Testis (tissue), 3 donors: ENCODE results near the gene TAX1BP1. TPM values are rescaled to one million over a fixed set of nuclear protein-coding genes. Genes with fewer than 3 reads are reported as not detected.
A peak's percentile ranks its signal among the peaks of the same experiment; 100 is the strongest.

Experiments
- DNase-seq: peaks from one replicate; pipeline ENCODE4 v3.0.0-alpha.2; 2019
- H3K27ac ChIP-seq, 2 donors: fragments of 200-600 bp; sonication (generic); one replicate each; pipeline ENCODE4 v1.5.1; 2019
- H3K27me3 ChIP-seq: fragments of 200-600 bp; sonication (generic); one replicate; pipeline ENCODE4 v1.5.1; 2019
- H3K36me3 ChIP-seq: fragments of 200-600 bp; sonication (generic); one replicate; pipeline ENCODE4 v1.5.1; 2017; ENCODE audit warnings: low read depth; ENCODE audit errors: missing control alignments
- H3K4me1 ChIP-seq: fragments of 200-600 bp; sonication (generic); one replicate; pipeline ENCODE4 v1.5.1; 2019
- H3K4me3 ChIP-seq, 2 donors: fragments of 200-600 bp; sonication (generic); one replicate each; pipeline ENCODE4 v1.5.1; 2017 to 2019
- H3K9me3 ChIP-seq: fragments of 200-600 bp; sonication (generic); one replicate; pipeline ENCODE4 v1.5.1; 2017
- CTCF ChIP-seq, 3 experiments: fragments of 450-650 bp in 2 of 3; fragments of 200-600 bp in 1 of 3; sonication (generic) in 1 of 3; IDR thresholded peaks; one replicate each; pipeline ENCODE4 v1.5.1; 2016 to 2019; ENCODE audit warnings: antibody characterized with exemption in 3 of 3, mild to moderate bottlenecking in 2 of 3, moderate library complexity in 1 of 3
- POLR2A ChIP-seq: fragments of 450-650 bp; IDR thresholded peaks from one replicate; pipeline ENCODE4 v1.6.1; 2017; ENCODE audit warnings: antibody characterized with exemption, mild to moderate bottlenecking, moderate library complexity
- WGBS, 2 donors: methylation state at CpG; one replicate each; pipeline ENCODE4 v1.1.5; 2018; 5-methylcytosine and 5-hydroxymethylcytosine counted together
- intact Hi-C: fragments of 100-400 bp; cut with DNase I; formaldehyde crosslinking; loops from one replicate; pipeline ENCODE4 v1.15.1; 2023; ENCODE audit warnings: low total_unique reads
- polyA plus RNA-seq: library from polyadenylated mRNA; stranded (reverse); fragments of 350-450 nt; fragmentation: Illumina TruSeq; extraction: RNeasy Lipid Tissue Mini Kit (QIAGEN cat#74804); gene quantifications from one replicate; pipeline ENCODE4 v1.2.3, GENCODE V29; 2014; ENCODE audit warnings: low read depth, low replicate concordance; ENCODE audit not compliant: insufficient read depth
- total RNA-seq, 2 donors: library from RNA; depleted of rRNA; stranded (reverse); fragments of >200 nt; gene quantifications; one replicate each; pipeline ENCODE4 v1.2.3, GENCODE V29; 2016

The TAX1BP1 gene
- total and polyA plus RNA-seq, 3 donors from 2014 or later = 36.8 to 155 (median 154) TPM

GRCh38 chr7:27835376-27835775 is 95.4 kb downstream of the TAX1BP1 start:
- Histone ChIP-seq H3K27ac (peak overlapping the region; percentile 71 to 72), H3K4me1 (peaks cover 10% of the 10 kb centered on the region), H3K27me3 (no peaks in the 10 kb centered on the region), H3K9me3 (no peaks in the 10 kb centered on the region), H3K36me3 (no peaks in the 10 kb centered on the region), H3K4me3 (no peak overlapping the region)
- 46 to 53% methylated on average over 7 of the region's 7 CpGs for whole genome bisulfite sequencing, 2 donors
- peak; percentile 69 for DNase-seq
- TF ChIP-seq POLR2A (no peak), CTCF (IDR thresholded peaks at IDR 0.05) (no peak)
- intact Hi-C loops = no loop called here

GRCh38 chr7:27836536-27836935 is 96.6 kb downstream of the TAX1BP1 start:
- Histone ChIP-seq H3K27ac (peak overlapping the region; percentile 9 to 72), H3K36me3 (no peaks in the 10 kb centered on the region)

GRCh38 chr7:27839099-27839498 is 99.1 kb downstream of the TAX1BP1 start:
- peaks cover 14% of the 10 kb centered on the region for H3K4me1 ChIP-seq
- 57 to 85% methylated on average over 10 of the region's 10 CpGs for WGBS, 2 donors
- no peaks in the 10 kb centered on the region for H3K27me3 ChIP-seq
- H3K4me3 ChIP-seq = no peak overlapping the region
- H3K36me3 ChIP-seq = no peaks in the 10 kb centered on the region
- TF ChIP-seq POLR2A (no peak), CTCF (IDR thresholded peaks at IDR 0.05) (no peak)
- DNase-seq = no peak
- intact Hi-C loops = no loop called here
- H3K9me3 ChIP-seq = no peaks in the 10 kb centered on the region
- H3K27ac ChIP-seq = no peak overlapping the region

More at GRCh38 chr7:27836536-27836935, 96.6 kb downstream of the TAX1BP1 start:
- 80 to 95% methylated on average over 2 of the region's 2 CpGs for WGBS, 2 donors
- no peaks in the 10 kb centered on the region for H3K27me3 ChIP-seq
- intact Hi-C loops = no loop called here
- H3K4me1 ChIP-seq = peaks cover 10% of the 10 kb centered on the region
- TF ChIP-seq CTCF (IDR thresholded peaks at IDR 0.05) (no peak), POLR2A (no peak)
- DNase-seq = no peak
- H3K9me3 ChIP-seq = no peaks in the 10 kb centered on the region
- H3K4me3 ChIP-seq = no peak overlapping the region

GRCh38 chr7:27840313-27840712 is 100.4 kb downstream of the TAX1BP1 start:
- no peak for TF ChIP-seq POLR2A
- no peak for TF ChIP-seq CTCF (IDR thresholded peaks at IDR 0.05)
- Histone ChIP-seq H3K36me3 (no peaks in the 10 kb centered on the region), H3K9me3 (no peaks in the 10 kb centered on the region), H3K27ac (no peak overlapping the region), H3K27me3 (no peaks in the 10 kb centered on the region), H3K4me1 (peaks cover 14% of the 10 kb centered on the region), H3K4me3 (no peak overlapping the region)
- WGBS, 2 donors = 89 to 92% methylated on average over 7 to 8 of the region's 8 CpGs
- intact Hi-C loops = no loop called here
- no peak for DNase-seq

- Histone ChIP-seq H3K27ac (no peak overlapping the region), H3K9me3 (no peaks in the 10 kb centered on the region), H3K27me3 (no peaks in the 10 kb centered on the region), H3K4me3 (no peak overlapping the region), H3K4me1 (peaks cover 10% of the 10 kb centered on the region), H3K36me3 (no peaks in the 10 kb centered on the region)
- WGBS, 2 donors = 84 to 86% methylated on average over 5 to 18 of the region's 18 CpGs
- TF ChIP-seq CTCF (IDR thresholded peaks at IDR 0.05) (no peak), POLR2A (no peak)
- no peak for DNase-seq
- intact Hi-C loops = no loop called here
Observed at GRCh38 chr7:27840760-27841364, 100.9 kb downstream of the TAX1BP1 start.
